H1 (cell line): ENCODE data around the gene SLC24A3. TPM values are rescaled to one million over a fixed set of nuclear protein-coding genes. Genes with fewer than 3 reads are reported as not detected.

Source experiments
- CTCF ChIA-PET: fragments of 300-600 bp; sonication (Branson Sonifier 250); formaldehyde crosslinking; loops from one replicate; lab custom pipeline; 2021; ENCODE audit not compliant: partially characterized antibody; lab: Charles Lee
- POLR2A ChIA-PET: fragments of 300-600 bp; sonication (Branson Sonifier 250); formaldehyde crosslinking; loops from one replicate; lab custom pipeline; 2021; ENCODE audit warnings: inconsistent platforms; ENCODE audit not compliant: partially characterized antibody; lab: Charles Lee
- DNase-seq, 2 experiments: peaks; one replicate each; pipeline versions ENCODE4 v3.0.0 to v3.0.0-alpha.2; 2010 to 2022; ENCODE audit warnings: low spot score in 2 of 2, low read depth in 1 of 2, mixed read lengths in 1 of 2
- FAIRE-seq: peaks from 2 replicates; lab custom pipeline; 2011; peaks lifted over from hg19 to GRCh38; lab: Jason Lieb, UNC
- H2AFZ ChIP-seq: 2 replicates; pipeline ENCODE4 v1.8.1; 2012; ENCODE audit warnings: low read length, inconsistent platforms
- H2AK5ac ChIP-seq: 2 replicates; pipeline ENCODE4 v1.6.1; 2013; ENCODE audit warnings: low read depth, low read length
- H2BK120ac ChIP-seq: replicated peaks from 2 replicates; pipeline ENCODE3; 2013; ENCODE audit warnings: low read depth, low read length, inconsistent platforms
- H2BK12ac ChIP-seq: 2 replicates; pipeline ENCODE4 v1.6.1; 2013; ENCODE audit warnings: low read depth, low read length
- H2BK15ac ChIP-seq: 2 replicates; pipeline ENCODE4 v1.6.1; 2013; ENCODE audit warnings: low read length
- H2BK20ac ChIP-seq: 2 replicates; pipeline ENCODE4 v1.6.1; 2013; ENCODE audit warnings: low read length
- H2BK5ac ChIP-seq: 2 replicates; pipeline ENCODE4 v1.6.1; 2013; ENCODE audit warnings: low read depth, low read length
- H3K14ac ChIP-seq: 2 replicates; pipeline ENCODE4 v1.6.1; 2013; ENCODE audit warnings: inconsistent platforms; ENCODE audit not compliant: insufficient read length
- H3K18ac ChIP-seq: 2 replicates; pipeline ENCODE4 v1.6.1; 2013; ENCODE audit warnings: low read length; ENCODE audit errors: extremely low read depth
- H3K23ac ChIP-seq: 2 replicates; pipeline ENCODE4 v1.6.1; 2013; ENCODE audit warnings: inconsistent platforms; ENCODE audit not compliant: insufficient read length
- H3K23me2 ChIP-seq: 2 replicates; pipeline ENCODE4 v1.6.1; 2013; ENCODE audit warnings: low read depth, low read length
- H3K27ac ChIP-seq: 2 replicates; pipeline ENCODE4 v1.6.1; 2011; ENCODE audit warnings: low read depth, low read length, inconsistent platforms
- H3K27me3 ChIP-seq, 4 experiments: replicated peaks in 1 of 4; 1 replicate in 1 of 4; 2 replicates in 3 of 4; pipeline versions ENCODE4 v1.6.1 to v1.8.1; 2011 to 2013; ENCODE audit warnings: low read length in 3 of 4, mild to moderate bottlenecking in 3 of 4, inconsistent platforms in 2 of 4, mixed read lengths in 2 of 4, moderate library complexity in 1 of 4; ENCODE audit not compliant: control insufficient read depth in 3 of 4, insufficient read depth in 3 of 4; ENCODE audit errors: extremely low read depth in 1 of 4
- H3K36me3 ChIP-seq, 4 experiments: 2 replicates each; pipeline versions ENCODE4 v1.6.1 to v1.8.1; 2011 to 2013; ENCODE audit warnings: mild to moderate bottlenecking in 4 of 4, low read length in 3 of 4, moderate library complexity in 2 of 4, control low read depth in 1 of 4, inconsistent platforms in 1 of 4; ENCODE audit not compliant: insufficient read depth in 4 of 4, control insufficient read depth in 2 of 4
- H3K4ac ChIP-seq: replicated peaks from 2 replicates; pipeline ENCODE3; 2013; ENCODE audit warnings: low read length, low read depth, mixed read lengths, inconsistent platforms; ENCODE audit not compliant: insufficient read length
- H3K4me1 ChIP-seq, 4 experiments: replicated peaks in 1 of 4; 1 replicate in 1 of 4; 2 replicates in 3 of 4; pipeline versions ENCODE4 v1.6.1 to v1.8.1; 2011 to 2013; ENCODE audit warnings: low read length in 3 of 4, inconsistent platforms in 2 of 4, mixed read lengths in 1 of 4; ENCODE audit not compliant: insufficient read depth in 4 of 4, control insufficient read depth in 3 of 4
- H3K4me2 ChIP-seq, 2 experiments: 2 replicates each; pipeline versions ENCODE4 v1.6.1 to v1.8.1; 2011 to 2013; ENCODE audit warnings: low read depth in 2 of 2, low read length in 2 of 2, control low read depth in 1 of 2, inconsistent platforms in 1 of 2, mild to moderate bottlenecking in 1 of 2; ENCODE audit not compliant: insufficient read depth in 1 of 2
- H3K4me3 ChIP-seq, 4 experiments: fragments of 200-600, 300-600 bp in 1 of 4; sonication (generic), shearing (Covaris generic), sonication (Bioruptor Twin) in 1 of 4; 2 replicates each; pipeline versions ENCODE4 v1.5.1 to v1.8.1; 2011 to 2016; ENCODE audit warnings: low read length in 4 of 4, low read depth in 3 of 4, control low read depth in 2 of 4, inconsistent platforms in 2 of 4, mild to moderate bottlenecking in 2 of 4, mixed read lengths in 1 of 4, moderate library complexity in 1 of 4; ENCODE audit not compliant: insufficient read depth in 2 of 4; ENCODE audit errors: extremely low read depth in 1 of 4
- H3K56ac ChIP-seq: replicated peaks from 2 replicates; pipeline ENCODE3; 2013; ENCODE audit warnings: low read depth, mild to moderate bottlenecking, mixed read lengths, low read length, inconsistent platforms; ENCODE audit not compliant: insufficient read length
- H3K79me1 ChIP-seq: 2 replicates; pipeline ENCODE4 v1.6.1; 2013; ENCODE audit warnings: low read depth, low read length, control low read depth
- H3K79me2 ChIP-seq, 2 experiments: 2 replicates each; pipeline versions ENCODE4 v1.6.1 to v1.8.1; 2012 to 2013; ENCODE audit warnings: low read length in 2 of 2, mild to moderate bottlenecking in 2 of 2, inconsistent platforms in 1 of 2; ENCODE audit not compliant: insufficient read depth in 2 of 2, control insufficient read depth in 1 of 2
- H3K9ac ChIP-seq, 4 experiments: replicated peaks in 1 of 4; 1 replicate in 1 of 4; 2 replicates in 3 of 4; pipeline versions ENCODE4 v1.6.1 to v1.8.1; 2011 to 2013; ENCODE audit warnings: low read depth in 3 of 4, low read length in 3 of 4, control low read depth in 2 of 4, mild to moderate bottlenecking in 2 of 4, moderate library complexity in 2 of 4, inconsistent platforms in 1 of 4; ENCODE audit errors: extremely low read depth in 1 of 4
- H3K9me3 ChIP-seq, 2 experiments: 2 replicates each; pipeline versions ENCODE4 v1.6.1 to v1.8.1; 2012 to 2013; ENCODE audit warnings: mild to moderate bottlenecking in 2 of 2, moderate library complexity in 2 of 2, control low read depth in 1 of 2, inconsistent platforms in 1 of 2, low read depth in 1 of 2, low read length in 1 of 2, mixed read lengths in 1 of 2; ENCODE audit not compliant: insufficient read depth in 2 of 2
- H4K20me1 ChIP-seq, 2 experiments: replicated peaks in 1 of 2; 2 replicates each; pipeline versions ENCODE3 to v1.8.1; 2011 to 2013; ENCODE audit warnings: inconsistent platforms in 2 of 2, low read length in 2 of 2, mild to moderate bottlenecking in 1 of 2; ENCODE audit not compliant: insufficient read depth in 2 of 2, control insufficient read depth in 1 of 2
- H4K5ac ChIP-seq: 2 replicates; pipeline ENCODE4 v1.6.1; 2013; ENCODE audit warnings: low read length, low read depth, mixed read lengths, inconsistent platforms; ENCODE audit not compliant: insufficient read length
- H4K8ac ChIP-seq: 2 replicates; pipeline ENCODE4 v1.8.0; 2013; ENCODE audit warnings: mild to moderate bottlenecking, moderate library complexity, low read length, inconsistent platforms; ENCODE audit not compliant: insufficient read depth; ENCODE audit errors: extremely low read depth
- H4K91ac ChIP-seq: replicated peaks from 2 replicates; pipeline ENCODE3; 2013; ENCODE audit warnings: low read length, mixed read lengths, inconsistent platforms; ENCODE audit not compliant: insufficient read length
- MAFK ChIP-seq: IDR thresholded peaks from 2 replicates; pipeline ENCODE4 v1.6.1; 2012; ENCODE audit warnings: low read depth, mild to moderate bottlenecking, improper control_type of control experiment, low read length
- POLR2AphosphoS5 ChIP-seq: IDR thresholded peaks from 2 replicates; pipeline ENCODE4 v1.6.1; 2011; ENCODE audit warnings: low read depth, low read length
- WGBS, 2 experiments: shearing (Covaris generic) in 1 of 2; methylation state at CpG; one replicate each; pipeline versions ENCODE4 v1.1.6 to v1.1.7; 2013 to 2015; ENCODE audit warnings: low lambda C conversion rate in 2 of 2, mixed read lengths in 2 of 2, inconsistent platforms in 1 of 2, low coverage in 1 of 2, missing lambda C conversion rate in 1 of 2; ENCODE audit not compliant: insufficient replicate concordance in 2 of 2, insufficient coverage in 1 of 2, insufficient read length in 1 of 2; ENCODE audit errors: extremely low coverage in 1 of 2, missing lambda C conversion rate in 1 of 2; 5-methylcytosine and 5-hydroxymethylcytosine counted together
- polyA plus RNA-seq, 7 experiments: library from polyadenylated mRNA; depleted of rRNA in 3 of 7; stranded (reverse) in 5 of 7; unstranded in 2 of 7; fragments of >200 nt in 5 of 7; fragments of 200-250 nt in 2 of 7; gene quantifications; 1 replicate in 5 of 7; 2 replicates in 1 of 7; 4 replicates in 1 of 7; pipeline versions ENCODE4 v1.2.1 to v1.2.3, GENCODE V29; 2011 to 2013; ENCODE audit warnings: missing spikeins in 2 of 7, mixed read lengths in 2 of 7
- total RNA-seq: library from RNA; stranded (reverse); fragmentation: NEBNext Ultra II Directional; extraction: Animal tissue kit (Norgen Biotek cat#: 25700); gene quantifications from 2 replicates; pipeline ENCODE4 v1.2.1, GENCODE V29; 2021

The SLC24A3 gene
- total and polyA plus RNA-seq, 2 of the 8 experiments (the other 6 are each of a cell fraction or from before 2014, with no cell fraction given): 4.5 to 6.3 TPM

DNA sequence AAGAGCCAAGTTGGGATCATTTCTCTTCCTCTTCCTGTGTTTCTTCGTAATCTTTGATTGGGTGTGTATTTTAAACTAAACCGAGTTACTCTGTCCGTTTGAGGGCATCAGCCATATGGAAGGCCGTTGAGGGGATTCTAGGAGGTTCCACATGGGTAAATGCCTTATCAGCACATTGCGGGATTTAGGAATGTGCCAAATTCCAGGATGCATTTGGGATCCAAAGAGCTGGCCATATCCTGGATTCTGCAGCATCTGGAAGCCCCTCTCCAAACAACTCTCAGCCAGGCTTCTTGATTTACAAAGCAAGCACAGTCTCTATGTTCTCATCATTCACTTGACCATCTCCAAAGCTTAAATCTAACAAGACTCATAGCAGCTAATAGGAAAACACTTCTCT, 478.0 kb downstream of the SLC24A3 start:
- FAIRE-seq: no peak

More for the DNA sequence above, 478.0 kb downstream of the SLC24A3 start:
- Histone ChIP-seq H4K20me1 (no peaks in the 10 kb centered on the region), H2BK20ac (no peak overlapping the region), H3K14ac (no peak overlapping the region), H2AK5ac (no peak overlapping the region), H3K4me1 (peaks cover 0 to 7% (median under 1%) of the 10 kb centered on the region in 4 experiments; a peak in 2 of 7 replicates), H3K79me2 (no peaks in the 10 kb centered on the region), H3K27me3 (no peaks in the 10 kb centered on the region), H2BK5ac (no peak overlapping the region), H4K91ac (no peak overlapping the region), H3K18ac (no peak overlapping the region), H2BK15ac (no peak overlapping the region), H3K4me2 (no peak overlapping the region), H3K23me2 (no peaks in the 10 kb centered on the region), H2BK12ac (no peak overlapping the region), H3K36me3 (peaks cover 0 to 3% (median 0%) of the 10 kb centered on the region in 4 experiments; a peak in 1 of 8 replicates), H3K23ac (no peak overlapping the region), H3K9ac (no peak overlapping the region), H3K4me3 (no peak overlapping the region), H3K56ac (no peak overlapping the region), H3K27ac (no peak overlapping the region), H3K79me1 (no peaks in the 10 kb centered on the region), H2AFZ (no peak overlapping the region), H3K9me3 (peaks cover 0 to 9% of the 10 kb centered on the region in 2 experiments; a peak in 2 of 4 replicates), H4K5ac (no peak overlapping the region), H3K4ac (no peak overlapping the region), H2BK120ac (no peak overlapping the region), H4K8ac (no peak overlapping the region)
- WGBS, 2 experiments: 81% methylated on average over 5 of the region's 5 CpGs; no CpG with 5 or more reads in 1 of the 2 experiments
- DNase-seq: no peak
- POLR2A ChIA-PET: interaction anchor here (0.5 kb wide), 1 partner anchor 484 kb away, joined by 3 read pairs; no protein-coding TSS in a partner anchor
- CTCF ChIA-PET: interaction anchor here (0.6 to 2.4 kb wide), 7 partner anchors 17 to 113 kb away, joined by 3 to 8 read pairs (median 4); no protein-coding TSS in a partner anchor
- TF ChIP-seq POLR2AphosphoS5: no peak
- peak; percentile 39; the same call in 1 of the 2 replicates for TF ChIP-seq MAFK
